ENCODE measurements around the gene ARID1A. TPM values are rescaled to one million over a fixed set of nuclear protein-coding genes. Genes with fewer than 3 reads are reported as not detected.
"Not testable (repeated sequence)": the region's sequence is repeated elsewhere in the genome, so short reads cannot be mapped to it uniquely, and the experiment has no call there.

Gene ARID1A
- total and polyA plus RNA-seq, 2 experiments from 2014 or later: 50.0 to 104 TPM

GRCh38 chr1:26724118-26724517 lies 28.3 kb downstream of the ARID1A start:
- Mint-ChIP-seq H3K27ac (peak overlapping the region; percentile 95), H3K27me3 (ENCODE audit: insufficient read depth, low read depth, poor library complexity) (peaks cover 4% of the 10 kb centered on the region), H3K9me3 (no peaks in the 10 kb centered on the region), H3K36me3 (ENCODE audit: low read depth) (peaks cover 10% of the 10 kb centered on the region), H3K4me3 (peak overlapping the region; percentile 50), H3K4me1 (peaks cover 81% of the 10 kb centered on the region)
- H3K9me2 ChIP-seq (ENCODE audit: insufficient read depth): no peaks in the 10 kb centered on the region
- H3K4me1 ChIP-seq (ENCODE audit: insufficient read depth): peaks cover 67% of the 10 kb centered on the region
- H3K27me3 ChIP-seq (ENCODE audit: insufficient read depth): no peaks in the 10 kb centered on the region
- peak overlapping the region; percentile 46 for H3K4me3 ChIP-seq
- peak overlapping the region; percentile 67 for H3K27ac ChIP-seq (ENCODE audit: low read depth)
- peak overlapping the region; percentile 74 for H3K4me2 ChIP-seq
- peaks cover 94% of the 10 kb centered on the region for H3K79me2 ChIP-seq (replicated peaks; ENCODE audit: insufficient read depth)
- 0 out of 2 replicates have a peak, but pooled peaks cover 3% of the 10 kb centered on the region for H3K36me3 ChIP-seq (ENCODE audit: insufficient read depth)
- H2AFZ ChIP-seq: no peak overlapping the region
- DNase-seq (ENCODE audit: low spot score) (no peak), ATAC-seq (no peak)
- peaks cover 45% of the 10 kb centered on the region for H4K20me1 ChIP-seq (replicated peaks; ENCODE audit: insufficient read depth)
- H3F3A ChIP-seq (replicated peaks; ENCODE audit: low read depth): no peaks in the 10 kb centered on the region; the same call in 1 of the 2 replicates
- TF ChIP-seq ZNF114 (CRISPR knock-in tag; IDR thresholded peaks at IDR 0.05) (no peak), POLR2AphosphoS5 (IDR thresholded peaks at IDR 0.05; ENCODE audit: low read depth) (no peak), NANOG (IDR thresholded peaks at IDR 0.05; ENCODE audit: borderline replicate concordance) (no peak)
- TF ChIP-seq, protein P1, sequence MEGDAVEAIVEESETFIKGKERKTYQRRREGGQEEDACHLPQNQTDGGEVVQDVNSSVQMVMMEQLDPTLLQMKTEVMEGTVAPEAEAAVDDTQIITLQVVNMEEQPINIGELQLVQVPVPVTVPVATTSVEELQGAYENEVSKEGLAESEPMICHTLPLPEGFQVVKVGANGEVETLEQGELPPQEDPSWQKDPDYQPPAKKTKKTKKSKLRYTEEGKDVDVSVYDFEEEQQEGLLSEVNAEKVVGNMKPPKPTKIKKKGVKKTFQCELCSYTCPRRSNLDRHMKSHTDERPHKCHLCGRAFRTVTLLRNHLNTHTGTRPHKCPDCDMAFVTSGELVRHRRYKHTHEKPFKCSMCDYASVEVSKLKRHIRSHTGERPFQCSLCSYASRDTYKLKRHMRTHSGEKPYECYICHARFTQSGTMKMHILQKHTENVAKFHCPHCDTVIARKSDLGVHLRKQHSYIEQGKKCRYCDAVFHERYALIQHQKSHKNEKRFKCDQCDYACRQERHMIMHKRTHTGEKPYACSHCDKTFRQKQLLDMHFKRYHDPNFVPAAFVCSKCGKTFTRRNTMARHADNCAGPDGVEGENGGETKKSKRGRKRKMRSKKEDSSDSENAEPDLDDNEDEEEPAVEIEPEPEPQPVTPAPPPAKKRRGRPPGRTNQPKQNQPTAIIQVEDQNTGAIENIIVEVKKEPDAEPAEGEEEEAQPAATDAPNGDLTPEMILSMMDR (conservative IDR thresholded peaks at IDR 0.05; ENCODE audit: low read depth in 2 of 2): no peak

- Mint-ChIP-seq H3K4me1 (peaks cover 81% of the 10 kb centered on the region), H3K36me3 (ENCODE audit: low read depth) (peaks cover 15% of the 10 kb centered on the region), H3K9me3 (no peaks in the 10 kb centered on the region), H3K27ac (peak overlapping the region; percentile 32), H3K4me3 (peak overlapping the region; percentile 50), H3K27me3 (ENCODE audit: insufficient read depth, low read depth, poor library complexity) (peaks cover 4% of the 10 kb centered on the region)
- TF ChIP-seq ZNF331 (CRISPR knock-in tag; IDR thresholded peaks at IDR 0.05; ENCODE audit: low read depth): no peak
- TF ChIP-seq POLR2AphosphoS5 (IDR thresholded peaks at IDR 0.05; ENCODE audit: low read depth): no peak
- TF ChIP-seq NANOG (IDR thresholded peaks at IDR 0.05; ENCODE audit: borderline replicate concordance): peak; percentile 98
- Histone ChIP-seq H3K4me1 (ENCODE audit: insufficient read depth) (peaks cover 67% of the 10 kb centered on the region), H3K4me2 (peak overlapping the region; percentile 74), H2AFZ (no peak overlapping the region), H3K79me2 (replicated peaks; ENCODE audit: insufficient read depth) (peaks cover 94% of the 10 kb centered on the region), H3K27ac (ENCODE audit: low read depth) (peak overlapping the region; percentile 67), H3K27me3 (ENCODE audit: insufficient read depth) (no peaks in the 10 kb centered on the region), H3K9me2 (ENCODE audit: insufficient read depth) (no peaks in the 10 kb centered on the region), H4K20me1 (replicated peaks; ENCODE audit: insufficient read depth) (peaks cover 46% of the 10 kb centered on the region), H3F3A (replicated peaks; ENCODE audit: low read depth) (no peaks in the 10 kb centered on the region; the same call in 1 of the 2 replicates), H3K36me3 (ENCODE audit: insufficient read depth) (peaks cover 7% of the 10 kb centered on the region; the same call in 1 of the 2 replicates), H3K4me3 (peak overlapping the region; percentile 46)
- peak; percentile 58 for ATAC-seq
- peak; percentile 85 for DNase-seq (ENCODE audit: low spot score)
Measured at GRCh38 chr1:26724926-26725325, 29.1 kb downstream of the ARID1A start.

- H2AFZ ChIP-seq; H3K27me3 ChIP-seq (ENCODE audit: insufficient read depth); H3K27ac ChIP-seq (ENCODE audit: low read depth); H3K4me3 ChIP-seq; H3F3A ChIP-seq (replicated peaks; ENCODE audit: low read depth); ATAC-seq; H3K27me3 Mint-ChIP-seq (ENCODE audit: insufficient read depth, low read depth, poor library complexity); H3K9me3 Mint-ChIP-seq; DNase-seq (ENCODE audit: low spot score); H3K27ac Mint-ChIP-seq; H3K9me2 ChIP-seq (ENCODE audit: insufficient read depth): not testable (repeated sequence)
- H3K4me2 ChIP-seq: peak overlapping the region; percentile 74
- H3K36me3 Mint-ChIP-seq (ENCODE audit: low read depth): peaks cover 14% of the 10 kb centered on the region
- H4K20me1 ChIP-seq (replicated peaks; ENCODE audit: insufficient read depth): peaks cover 48% of the 10 kb centered on the region
- peaks cover 94% of the 10 kb centered on the region for H3K79me2 ChIP-seq (replicated peaks; ENCODE audit: insufficient read depth)
- 0 out of 3 replicates have a peak overlapping the region, but pooled peaks have one; percentile 17 for H3K4me3 Mint-ChIP-seq
- peaks cover 11% of the 10 kb centered on the region; the same call in 1 of the 2 replicates for H3K36me3 ChIP-seq (ENCODE audit: insufficient read depth)
- peaks cover 67% of the 10 kb centered on the region for H3K4me1 ChIP-seq (ENCODE audit: insufficient read depth)
- peaks cover 79% of the 10 kb centered on the region for H3K4me1 Mint-ChIP-seq
Measured at GRCh38 chr1:26725904-26726303, 30.1 kb downstream of the ARID1A start.

Data from GM23338 (cell line).